ENCODE results near the gene ZWILCH.

GRCh38 chr15:66594836-66595235 lies 89.7 kb downstream of the ZWILCH start:
- TF ChIP-seq CTCF (conservative IDR thresholded peaks at IDR 0.05 in 1 of 2, IDR thresholded peaks at IDR 0.05 in 1 of 2; ENCODE audit: low read depth in 1 of 2, low read length in 2 of 2) (no peak), EZH2 (IDR thresholded peaks at IDR 0.05; ENCODE audit: low read length, missing control alignments) (no peak)
